AG04449 (cell line): ENCODE results near the gene YTHDC1.

ENCODE experiments used
- CTCF ChIA-PET: fragments of 350-600 bp; formaldehyde crosslinking; extraction: SDS; loops from one replicate; lab custom pipeline; 2021; ENCODE audit warnings: antibody characterized with exemption; lab: Yijun Ruan, JAX
- POLR2A ChIA-PET: fragments of 400-600, 350-600 bp; formaldehyde crosslinking; extraction: SDS; loops from one replicate; lab custom pipeline; 2020; ENCODE audit warnings: antibody characterized with exemption, inconsistent platforms; lab: Yijun Ruan, JAX
- DNase-seq: peaks from one replicate; pipeline ENCODE4 v3.0.0-alpha.2; 2010; ENCODE audit warnings: low read depth, low spot score
- H3K4me3 ChIP-seq: 2 replicates; pipeline ENCODE4 v1.5.1; 2011; ENCODE audit warnings: low read depth, mild to moderate bottlenecking, control low read depth, low read length
- TF ChIP-seq, protein P1 (sequence below): IDR thresholded peaks from one replicate; pipeline ENCODE4 v1.5.1; 2011; ENCODE audit warnings: mild to moderate bottlenecking, moderate library complexity, low read length, control low read depth, inconsistent platforms; ENCODE audit not compliant: insufficient read depth; ENCODE audit errors: missing control alignments

YTHDC1 gene

DNA sequence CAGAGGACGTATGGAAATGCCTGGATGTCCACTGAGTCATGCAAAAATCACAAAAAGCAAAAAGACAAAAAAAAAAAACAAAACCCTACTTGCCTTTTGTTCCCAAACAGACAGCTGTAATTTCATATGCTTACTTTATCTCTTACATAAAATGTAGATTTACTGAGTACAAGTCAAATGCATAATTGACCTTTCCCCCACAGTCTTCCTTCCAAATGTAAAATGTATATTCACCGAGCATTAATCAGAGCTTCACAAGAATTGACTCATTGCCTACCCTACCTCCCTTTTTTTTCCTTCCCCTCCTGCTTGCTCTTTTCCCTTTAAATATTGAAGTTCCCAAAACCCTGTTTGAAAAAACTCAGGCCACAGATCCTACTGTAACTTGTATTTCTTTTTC, 71.9 kb downstream of the YTHDC1 start:
- no peak overlapping the region for H3K4me3 ChIP-seq
- TF ChIP-seq, protein P1, sequence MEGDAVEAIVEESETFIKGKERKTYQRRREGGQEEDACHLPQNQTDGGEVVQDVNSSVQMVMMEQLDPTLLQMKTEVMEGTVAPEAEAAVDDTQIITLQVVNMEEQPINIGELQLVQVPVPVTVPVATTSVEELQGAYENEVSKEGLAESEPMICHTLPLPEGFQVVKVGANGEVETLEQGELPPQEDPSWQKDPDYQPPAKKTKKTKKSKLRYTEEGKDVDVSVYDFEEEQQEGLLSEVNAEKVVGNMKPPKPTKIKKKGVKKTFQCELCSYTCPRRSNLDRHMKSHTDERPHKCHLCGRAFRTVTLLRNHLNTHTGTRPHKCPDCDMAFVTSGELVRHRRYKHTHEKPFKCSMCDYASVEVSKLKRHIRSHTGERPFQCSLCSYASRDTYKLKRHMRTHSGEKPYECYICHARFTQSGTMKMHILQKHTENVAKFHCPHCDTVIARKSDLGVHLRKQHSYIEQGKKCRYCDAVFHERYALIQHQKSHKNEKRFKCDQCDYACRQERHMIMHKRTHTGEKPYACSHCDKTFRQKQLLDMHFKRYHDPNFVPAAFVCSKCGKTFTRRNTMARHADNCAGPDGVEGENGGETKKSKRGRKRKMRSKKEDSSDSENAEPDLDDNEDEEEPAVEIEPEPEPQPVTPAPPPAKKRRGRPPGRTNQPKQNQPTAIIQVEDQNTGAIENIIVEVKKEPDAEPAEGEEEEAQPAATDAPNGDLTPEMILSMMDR = no peak
- DNase-seq = no peak
- POLR2A ChIA-PET = no interaction called here
- CTCF ChIA-PET = interaction anchor here (0.9 to 1.3 kb wide), 2 partner anchors 10 to 99 kb away, joined by 3 to 9 read pairs; no protein-coding TSS in a partner anchor

GRCh38 chr4:68277627-68278026, 72.3 kb downstream of the YTHDC1 start:
- TF ChIP-seq, protein P1 = no peak
- ChIA-PET CTCF (interaction anchor here (0.9 to 1.3 kb wide), 2 partner anchors 10 to 99 kb away, joined by 3 to 9 read pairs; no protein-coding TSS in a partner anchor), POLR2A (no interaction called here)
- DNase-seq = no peak
- H3K4me3 ChIP-seq = no peak overlapping the region

GRCh38 chr4:68272860-68273259, 77.0 kb downstream of the YTHDC1 start:
- DNase-seq = no peak
- ChIA-PET CTCF (interaction anchor here (0.6 to 5.4 kb wide), 9 partner anchors 9 to 103 kb away, joined by 3 to 171 read pairs (median 4); no protein-coding TSS in a partner anchor), POLR2A (no interaction called here)
- no peak overlapping the region for H3K4me3 ChIP-seq
- TF ChIP-seq, protein P1 = no peak

DNA sequence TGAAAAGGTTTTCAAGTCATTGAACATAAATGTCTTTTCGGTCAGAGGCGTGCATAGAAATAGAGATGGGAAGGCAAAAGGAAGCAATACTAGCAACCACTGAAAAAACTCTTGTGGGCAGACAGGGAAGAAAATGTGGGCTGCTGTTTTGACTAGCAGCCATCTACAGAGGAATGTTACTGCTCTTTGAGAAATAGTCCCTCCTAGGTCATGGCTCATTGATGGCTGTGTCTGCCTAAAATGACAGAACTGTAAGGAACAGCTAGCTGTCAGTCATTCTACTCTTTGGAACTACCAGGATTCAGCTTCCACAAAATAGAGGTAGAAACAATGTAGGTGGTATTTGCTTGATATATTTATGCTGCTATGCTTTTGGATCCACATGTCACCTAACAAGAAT, 77.5 kb downstream of the YTHDC1 start:
- TF ChIP-seq, protein P1 = no peak
- ChIA-PET CTCF (interaction anchor here (0.6 to 5.4 kb wide), 27 partner anchors 8 to 1344 kb away, joined by 3 to 171 read pairs (median 4); no protein-coding TSS in a partner anchor), POLR2A (no interaction called here)
- H3K4me3 ChIP-seq = no peak overlapping the region; the same call in 1 of the 2 replicates
- no peak for DNase-seq

DNA sequence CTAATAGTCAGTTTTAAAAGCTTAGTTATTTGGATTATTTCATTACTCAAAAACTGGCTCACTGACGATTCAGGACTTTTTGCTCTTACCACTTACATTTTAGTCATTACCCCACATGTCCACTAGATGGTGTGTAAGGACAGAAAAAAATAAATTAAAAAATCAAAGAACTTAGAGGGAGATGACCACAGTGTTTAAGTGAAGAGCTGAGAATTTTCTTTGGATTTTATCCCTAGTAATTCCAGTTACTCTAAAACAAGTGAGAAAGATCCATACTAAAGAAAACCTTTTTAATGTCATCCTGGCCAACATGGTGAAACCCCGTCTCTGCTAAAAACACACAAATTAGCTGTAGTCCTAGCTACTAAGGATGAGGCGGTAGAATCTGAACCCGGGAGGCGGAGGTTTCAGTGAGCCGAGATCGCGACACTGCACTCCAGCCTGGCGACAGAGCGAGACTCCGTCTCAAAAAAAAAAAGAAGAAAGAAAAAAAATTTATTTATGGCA, 78.0 kb downstream of the YTHDC1 start:
- ChIA-PET CTCF (interaction anchor here (0.7 to 5.4 kb wide), 28 partner anchors 9 to 1344 kb away, joined by 3 to 171 read pairs (median 4); no protein-coding TSS in a partner anchor), POLR2A (no interaction called here)
- peak; percentile 45 for DNase-seq
- TF ChIP-seq, protein P1 = peak; percentile 42
- H3K4me3 ChIP-seq = peak overlapping the region; percentile 41

DNA sequence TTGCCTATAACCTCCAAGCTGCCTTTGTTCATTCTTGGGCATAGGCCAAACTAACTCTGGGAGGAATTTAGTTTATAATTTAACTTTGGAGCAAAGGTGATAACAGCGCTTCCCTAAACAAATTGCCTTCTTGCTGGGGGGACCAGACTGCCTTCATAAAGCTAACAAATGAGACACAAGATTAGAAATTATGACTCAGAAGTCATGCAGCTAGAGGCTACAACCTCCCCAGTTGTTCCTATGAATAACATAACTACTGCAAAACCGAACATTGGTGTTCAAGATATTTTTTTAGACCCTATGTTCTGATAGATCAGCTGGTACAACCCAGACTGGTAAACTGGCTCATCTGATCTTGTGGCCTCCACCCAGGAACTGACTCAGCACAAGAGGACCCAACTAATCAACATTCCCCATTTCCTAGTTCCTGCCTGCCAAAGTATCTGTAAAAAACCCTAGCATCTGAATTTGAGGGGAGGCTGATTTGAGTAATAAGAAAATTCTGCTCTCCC, 82.4 kb downstream of the YTHDC1 start:
- ChIA-PET POLR2A (interaction anchor here (0.6 kb wide), 1 partner anchor 10 kb away, joined by 5 read pairs; no protein-coding TSS in a partner anchor), CTCF (interaction anchor here (1.1 to 4.3 kb wide), 2 partner anchors 10 to 108 kb away, joined by 3 to 36 read pairs; no protein-coding TSS in a partner anchor)

More for the DNA sequence above, 82.4 kb downstream of the YTHDC1 start:
- DNase-seq = no peak
- TF ChIP-seq, protein P1 = no peak
- H3K4me3 ChIP-seq = no peak overlapping the region
